CD4-positive, alpha-beta memory T cell (primary cell): ENCODE data around the gene CTNNA2. TPM values are rescaled to one million over a fixed set of nuclear protein-coding genes. Genes with fewer than 3 reads are reported as not detected.

ENCODE experiments used
- CTCF ChIA-PET: fragments of 350-600 bp; sonication (Branson Sonifier 250); formaldehyde crosslinking; loops from one replicate; lab custom pipeline; 2021; ENCODE audit warnings: inconsistent platforms; ENCODE audit not compliant: partially characterized antibody; lab: Charles Lee
- POLR2A ChIA-PET: fragments of 350-600 bp; sonication (Branson Sonifier 250); formaldehyde crosslinking; loops from one replicate; lab custom pipeline; 2021; ENCODE audit not compliant: partially characterized antibody; lab: Charles Lee
- DNase-seq, 5 donors: peaks; one replicate each; pipeline versions ENCODE4 v3.0.0 to v3.0.0-alpha.2; 2020 to 2022; ENCODE audit warnings: mixed read lengths in 1 of 5
- H3K27ac ChIP-seq: one replicate; pipeline ENCODE4 v1.7.0; 2013; ENCODE audit warnings: low read depth, low read length
- H3K27me3 ChIP-seq: 2 replicates; pipeline ENCODE4 v1.7.0; 2013; ENCODE audit warnings: mild to moderate bottlenecking, low read length, moderate library complexity; ENCODE audit not compliant: insufficient read depth
- H3K36me3 ChIP-seq: 2 replicates; pipeline ENCODE4 v1.7.0; 2013; ENCODE audit warnings: mild to moderate bottlenecking, low read length, moderate library complexity; ENCODE audit not compliant: insufficient read depth
- H3K4me1 ChIP-seq: 2 replicates; pipeline ENCODE4 v1.7.0; 2013; ENCODE audit warnings: mild to moderate bottlenecking, low read length, moderate library complexity; ENCODE audit not compliant: insufficient read depth
- H3K4me3 ChIP-seq, 2 donors: one replicate each; pipeline ENCODE4 v1.7.0; 2013; ENCODE audit warnings: low read length in 2 of 2, mild to moderate bottlenecking in 1 of 2
- H3K9me3 ChIP-seq, 2 donors: one replicate each; pipeline ENCODE4 v1.7.0; 2013; ENCODE audit warnings: low read length in 2 of 2, control low read depth in 1 of 2; ENCODE audit not compliant: control insufficient read depth in 1 of 2
- H3K27ac Mint-ChIP-seq, 7 donors: one replicate each; pipeline ENCODE4 v1.8.0; 2020 to 2021; ENCODE audit warnings: mixed read lengths in 7 of 7, mild to moderate bottlenecking in 6 of 7, inconsistent platforms in 3 of 7, moderate library complexity in 3 of 7
- H3K27me3 Mint-ChIP-seq, 2 donors: one replicate each; pipeline ENCODE4 v1.8.0; 2020 to 2021; ENCODE audit warnings: mixed read lengths in 2 of 2
- H3K36me3 Mint-ChIP-seq, 2 donors: one replicate each; pipeline ENCODE4 v1.8.0; 2020 to 2021; ENCODE audit warnings: mixed read lengths in 2 of 2, inconsistent platforms in 1 of 2, mild to moderate bottlenecking in 1 of 2
- H3K4me1 Mint-ChIP-seq, 4 donors: one replicate each; pipeline ENCODE4 v1.8.0; 2020 to 2021; ENCODE audit warnings: mixed read lengths in 4 of 4, mild to moderate bottlenecking in 1 of 4
- H3K4me3 Mint-ChIP-seq, 8 donors: one replicate each; pipeline ENCODE4 v1.8.0; 2020 to 2021; ENCODE audit warnings: mixed read lengths in 8 of 8, mild to moderate bottlenecking in 7 of 8, moderate library complexity in 6 of 8, inconsistent platforms in 3 of 8
- H3K9me3 Mint-ChIP-seq, 8 donors: one replicate each; pipeline ENCODE4 v1.8.0; 2020 to 2021; ENCODE audit warnings: mixed read lengths in 8 of 8, mild to moderate bottlenecking in 5 of 8, inconsistent platforms in 3 of 8, moderate library complexity in 1 of 8
- intact Hi-C: fragments of 100-400 bp; cut with micrococcal nuclease; formaldehyde crosslinking; loops from one replicate; pipeline ENCODE4 v1.15.1; 2023
- polyA plus RNA-seq, 2 donors: library from polyadenylated mRNA; unstranded; fragments of 300-500 nt; fragmentation: Illumina TruSeq; gene quantifications; one replicate each; pipeline ENCODE4 v1.2.3, GENCODE V29; 2021
- total RNA-seq, 2 experiments: library from RNA; stranded (reverse); gene quantifications; one replicate each; pipeline ENCODE4 v1.2.3, GENCODE V29; 2021

CTNNA2 gene
- total and polyA plus RNA-seq, 4 experiments from 2014 or later, result not detected

DNA sequence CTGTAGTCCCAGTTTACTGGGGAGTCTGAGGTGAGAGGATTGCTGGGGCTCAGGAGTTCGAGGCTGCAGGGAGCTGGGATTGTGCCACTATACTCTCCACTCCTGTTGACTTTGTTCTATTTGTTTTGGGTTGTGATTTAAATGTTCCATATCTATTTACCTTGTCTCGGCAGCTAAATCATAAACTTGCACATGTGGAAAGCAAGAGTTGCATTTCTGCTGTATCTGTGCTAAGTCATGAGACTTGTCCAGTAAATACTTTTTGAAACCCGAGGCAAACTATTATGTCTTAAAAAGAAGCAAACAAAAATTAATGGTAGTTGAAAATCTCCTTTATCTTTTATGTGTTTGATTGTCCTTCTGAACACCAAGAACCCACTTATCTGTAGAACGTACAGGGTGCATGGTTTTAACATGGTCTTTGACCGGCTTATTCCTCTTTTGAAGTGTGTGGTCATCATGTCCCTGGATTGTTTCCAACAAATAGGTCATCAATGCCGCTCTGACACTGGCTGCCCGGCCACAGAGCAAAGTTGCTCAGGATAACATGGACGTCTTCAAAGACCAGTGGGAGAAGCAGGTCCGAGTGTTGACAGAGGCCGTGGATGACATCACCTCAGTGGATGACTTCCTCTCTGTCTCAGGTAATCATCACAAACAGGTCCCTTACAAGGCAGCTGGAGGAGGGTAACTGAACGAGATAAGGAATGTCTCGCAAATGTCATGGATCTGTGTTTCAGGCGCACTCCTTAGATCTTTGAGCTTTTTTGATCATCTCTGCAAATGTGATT lies 1032.8 kb downstream of the CTNNA2 start:
- Mint-ChIP-seq H3K27ac (no peak overlapping the region), H3K4me1 (no peaks in the 10 kb centered on the region), H3K9me3 (peaks cover 0 to 22% (median 11%) of the 10 kb centered on the region in 8 donors), H3K27me3 (no peaks in the 10 kb centered on the region), H3K36me3 (no peaks in the 10 kb centered on the region), H3K4me3 (no peak overlapping the region)
- no peak for DNase-seq
- ChIA-PET POLR2A (no interaction called here), CTCF (no interaction called here)
- Histone ChIP-seq H3K27me3 (no peaks in the 10 kb centered on the region), H3K4me1 (no peaks in the 10 kb centered on the region), H3K27ac (no peak overlapping the region), H3K9me3 (peaks cover 0 to 3% of the 10 kb centered on the region in 2 donors), H3K36me3 (no peaks in the 10 kb centered on the region), H3K4me3 (no peak overlapping the region)
- intact Hi-C loops, result no loop called here

DNA sequence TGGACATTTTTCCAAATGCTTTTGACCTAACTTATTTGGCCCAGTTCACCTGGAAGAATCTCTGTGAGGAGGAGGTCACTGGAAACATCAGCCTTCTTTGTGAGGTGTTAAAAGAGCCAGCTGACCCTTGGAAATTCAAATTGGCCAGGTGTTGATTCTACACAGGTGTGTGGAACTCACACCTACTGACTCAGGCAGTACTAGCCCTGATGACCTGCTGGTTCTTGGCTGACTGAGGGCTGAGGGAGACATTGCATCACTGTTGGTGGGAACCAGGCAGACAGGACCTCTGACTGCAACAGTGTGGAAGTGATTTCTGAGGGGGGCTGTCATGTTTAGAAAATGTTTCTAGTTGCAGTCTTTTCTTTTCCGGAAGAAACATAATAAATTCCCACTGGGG lies 1033.9 kb downstream of the CTNNA2 start:
- no peak overlapping the region for H3K27ac ChIP-seq
- H3K9me3 ChIP-seq, result peaks cover 0 to 3% of the 10 kb centered on the region in 2 donors
- no peaks in the 10 kb centered on the region for H3K36me3 Mint-ChIP-seq
- no peak overlapping the region for H3K4me3 Mint-ChIP-seq
- no peak overlapping the region for H3K27ac Mint-ChIP-seq
- ChIA-PET POLR2A (no interaction called here), CTCF (no interaction called here)
- H3K4me1 ChIP-seq, result no peaks in the 10 kb centered on the region
- H3K4me3 ChIP-seq, result no peak overlapping the region
- H3K4me1 Mint-ChIP-seq, result no peaks in the 10 kb centered on the region
- intact Hi-C loops, result no loop called here
- peaks cover 0 to 22% (median 10%) of the 10 kb centered on the region in 8 donors for H3K9me3 Mint-ChIP-seq
- no peaks in the 10 kb centered on the region for H3K27me3 ChIP-seq
- no peaks in the 10 kb centered on the region for H3K36me3 ChIP-seq
- no peak for DNase-seq
- H3K27me3 Mint-ChIP-seq, result no peaks in the 10 kb centered on the region

DNA sequence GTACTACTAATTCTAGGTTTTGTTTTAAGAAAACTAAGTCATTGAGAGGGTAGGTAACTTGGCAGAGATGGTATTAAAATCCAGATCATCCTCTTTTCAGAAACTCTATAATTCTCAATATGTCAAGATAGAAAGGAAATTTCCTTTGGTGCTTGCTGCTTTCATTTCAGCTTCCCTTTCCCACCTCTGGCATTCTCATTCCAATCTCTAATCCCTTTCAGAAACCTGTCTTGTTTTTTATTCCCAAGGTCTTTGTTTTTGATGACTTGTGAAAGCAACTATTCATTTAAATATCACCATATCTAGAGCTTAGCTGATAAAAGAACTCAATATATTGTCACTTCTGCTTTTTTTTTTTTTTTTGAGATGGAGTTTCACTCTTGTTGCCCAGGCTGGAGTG lies 1034.5 kb downstream of the CTNNA2 start:
- Mint-ChIP-seq H3K27me3 (no peaks in the 10 kb centered on the region), H3K27ac (no peak overlapping the region), H3K9me3 (peaks cover 0 to 22% (median 10%) of the 10 kb centered on the region in 8 donors), H3K4me3 (no peak overlapping the region), H3K36me3 (no peaks in the 10 kb centered on the region), H3K4me1 (no peaks in the 10 kb centered on the region)
- H3K27ac ChIP-seq, result no peak overlapping the region
- H3K4me3 ChIP-seq, result no peak overlapping the region
- intact Hi-C loops, result no loop called here
- ChIA-PET POLR2A (no interaction called here), CTCF (no interaction called here)
- no peaks in the 10 kb centered on the region for H3K4me1 ChIP-seq
- DNase-seq, result no peak
- no peaks in the 10 kb centered on the region for H3K27me3 ChIP-seq
- H3K9me3 ChIP-seq, result peaks cover 0 to 3% of the 10 kb centered on the region in 2 donors
- no peaks in the 10 kb centered on the region for H3K36me3 ChIP-seq

DNA sequence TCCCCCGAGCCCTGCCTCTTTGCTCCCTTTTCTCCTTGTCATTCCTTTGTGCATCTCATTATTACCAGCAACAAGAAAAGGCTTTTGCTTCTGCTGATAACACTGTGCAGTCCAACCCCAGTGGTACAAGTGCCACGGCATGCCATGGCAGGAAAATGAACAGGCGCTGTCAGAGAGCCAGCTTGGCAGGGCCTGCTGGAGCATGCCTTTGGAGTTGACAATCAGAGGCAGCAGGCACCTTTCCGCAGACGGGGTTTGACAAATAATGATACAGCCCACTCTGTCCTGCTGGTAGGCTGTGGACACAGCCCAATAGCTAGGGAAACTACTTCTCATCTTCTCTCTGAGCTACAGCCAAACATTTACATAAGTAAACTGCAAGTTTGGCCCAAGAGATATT lies 1035.6 kb downstream of the CTNNA2 start:
- H3K27ac Mint-ChIP-seq, result no peak overlapping the region
- intact Hi-C loops, result no loop called here
- no peaks in the 10 kb centered on the region for H3K4me1 Mint-ChIP-seq
- ChIA-PET POLR2A (no interaction called here), CTCF (no interaction called here)
- no peak for DNase-seq
- H3K9me3 Mint-ChIP-seq, result peaks cover 0 to 22% (median 11%) of the 10 kb centered on the region in 8 donors
- Histone ChIP-seq H3K4me3 (no peak overlapping the region), H3K27me3 (no peaks in the 10 kb centered on the region), H3K4me1 (no peaks in the 10 kb centered on the region), H3K27ac (no peak overlapping the region), H3K9me3 (peaks cover 0 to 3% of the 10 kb centered on the region in 2 donors), H3K36me3 (no peaks in the 10 kb centered on the region)
- H3K36me3 Mint-ChIP-seq, result no peaks in the 10 kb centered on the region
- no peaks in the 10 kb centered on the region for H3K27me3 Mint-ChIP-seq
- no peak overlapping the region for H3K4me3 Mint-ChIP-seq

DNA sequence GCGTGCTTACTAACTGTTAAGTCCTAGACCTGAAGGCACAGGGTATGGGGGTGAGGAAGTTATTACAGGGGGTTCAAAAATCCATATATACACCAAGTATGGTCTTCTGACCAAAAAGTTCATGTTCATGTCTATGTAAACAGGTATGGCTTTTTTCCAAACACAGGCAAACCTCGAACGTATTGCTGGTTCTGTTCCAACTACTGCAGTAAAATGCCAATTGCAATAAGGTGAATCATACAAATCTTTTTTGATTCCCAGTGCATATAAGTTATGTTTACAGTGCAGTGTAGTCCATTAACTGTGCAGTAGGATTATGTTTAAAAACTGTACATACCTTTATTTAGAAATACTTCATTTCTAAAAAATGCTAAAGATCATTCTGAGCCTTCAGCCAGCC lies 1037.0 kb downstream of the CTNNA2 start:
- Mint-ChIP-seq H3K9me3 (peaks cover 0 to 14% (median 8%) of the 10 kb centered on the region in 8 donors), H3K4me3 (no peak overlapping the region), H3K27ac (no peak overlapping the region), H3K4me1 (no peaks in the 10 kb centered on the region), H3K27me3 (no peaks in the 10 kb centered on the region), H3K36me3 (no peaks in the 10 kb centered on the region)
- Histone ChIP-seq H3K27me3 (no peaks in the 10 kb centered on the region), H3K27ac (no peak overlapping the region), H3K9me3 (peaks cover 0 to 3% of the 10 kb centered on the region in 2 donors), H3K36me3 (no peaks in the 10 kb centered on the region), H3K4me1 (no peaks in the 10 kb centered on the region), H3K4me3 (no peak overlapping the region)
- POLR2A ChIA-PET, result no interaction called here
- CTCF ChIA-PET, result no interaction called here
- intact Hi-C loops, result no loop called here
- no peak for DNase-seq

DNA sequence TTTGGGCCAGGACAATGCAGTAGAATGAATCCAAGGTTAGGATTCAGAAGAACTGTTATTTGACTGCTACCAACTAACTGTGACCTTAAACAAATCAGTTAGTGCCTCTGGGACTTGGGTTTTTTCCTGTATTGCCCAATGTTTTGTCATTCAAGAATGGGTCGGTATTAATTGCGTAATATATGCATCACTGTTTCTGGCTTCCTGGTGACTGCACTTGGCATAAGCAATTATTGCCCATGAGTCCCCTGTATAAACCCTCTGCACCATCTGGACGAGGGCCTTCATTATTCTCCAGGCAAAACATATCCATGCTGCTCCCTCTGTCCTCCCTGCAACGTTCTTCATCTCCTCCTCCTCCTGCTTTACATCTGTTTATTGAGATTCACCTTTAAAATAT lies 1047.5 kb downstream of the CTNNA2 start:
- Mint-ChIP-seq H3K4me1 (no peaks in the 10 kb centered on the region), H3K36me3 (no peaks in the 10 kb centered on the region), H3K4me3 (no peak overlapping the region), H3K27ac (no peak overlapping the region), H3K9me3 (peaks cover 0 to 19% (median 5%) of the 10 kb centered on the region in 8 donors), H3K27me3 (no peaks in the 10 kb centered on the region)
- intact Hi-C loops, result no loop called here
- DNase-seq, result no peak
- Histone ChIP-seq H3K36me3 (no peaks in the 10 kb centered on the region), H3K27me3 (no peaks in the 10 kb centered on the region), H3K27ac (no peak overlapping the region), H3K9me3 (no peaks in the 10 kb centered on the region), H3K4me3 (no peak overlapping the region), H3K4me1 (no peaks in the 10 kb centered on the region)
- POLR2A ChIA-PET, result no interaction called here
- CTCF ChIA-PET, result no interaction called here

DNA sequence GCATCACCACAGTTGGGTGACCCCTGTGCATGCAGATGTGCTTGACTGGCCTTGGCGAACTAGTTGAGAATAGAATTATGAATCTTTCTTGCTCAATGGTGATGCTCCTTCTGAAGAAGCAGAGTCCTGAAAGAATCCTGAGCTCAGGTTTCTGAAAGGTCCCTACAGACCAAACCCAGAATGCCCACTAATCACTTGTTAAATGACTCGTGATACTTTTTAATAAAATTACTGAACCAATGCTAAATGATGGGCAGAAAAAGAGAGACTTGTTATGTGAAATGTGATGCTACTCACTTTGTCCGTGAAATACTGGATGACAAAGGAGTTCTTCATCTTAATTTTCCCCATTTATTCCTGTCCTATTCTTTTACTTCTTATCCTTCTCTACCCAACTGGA lies 1055.2 kb downstream of the CTNNA2 start:
- intact Hi-C loops, result no loop called here
- H3K27me3 Mint-ChIP-seq, result no peaks in the 10 kb centered on the region
- no peak for DNase-seq
- peaks cover 0 to 20% (median 6%) of the 10 kb centered on the region in 8 donors for H3K9me3 Mint-ChIP-seq
- no peaks in the 10 kb centered on the region for H3K36me3 Mint-ChIP-seq
- POLR2A ChIA-PET, result no interaction called here
- no peak overlapping the region for H3K4me3 ChIP-seq
- CTCF ChIA-PET, result no interaction called here
- no peaks in the 10 kb centered on the region for H3K27me3 ChIP-seq
- no peak overlapping the region for H3K27ac Mint-ChIP-seq
- H3K4me1 Mint-ChIP-seq, result no peaks in the 10 kb centered on the region
- no peaks in the 10 kb centered on the region for H3K4me1 ChIP-seq
- H3K36me3 ChIP-seq, result no peaks in the 10 kb centered on the region
- no peaks in the 10 kb centered on the region for H3K9me3 ChIP-seq
- H3K4me3 Mint-ChIP-seq, result no peak overlapping the region
- H3K27ac ChIP-seq, result no peak overlapping the region
